ENCODE measurements around the gene SMIM32.

SMIM32 gene

GRCh38 chr5:136192526-136193321, at the start of gene SMIM32:
SMIM32 (minus strand) TSS chr5:136193162; CDS start chr5:136192524, 638 bp downstream.
- in situ Hi-C loops (cut with HindIII; ENCODE audit: low sequenced_read_pairs) = no loop called here
- peak within 1 kb of the TSS; percentile 5 for H3K4me3 ChIP-seq (ENCODE audit: low read depth, low read length)
- no peak for TF ChIP-seq CTCF (IDR thresholded peaks at IDR 0.05; ENCODE audit: low read depth, low read length)
- DNase-seq (ENCODE audit: low read depth, low spot score) = no peak

GRCh38 chr5:136242611-136243010, 49.6 kb upstream of the SMIM32 start:
- TF ChIP-seq CTCF (IDR thresholded peaks at IDR 0.05; ENCODE audit: low read depth, low read length) = no peak
- H3K4me3 ChIP-seq (ENCODE audit: low read depth, low read length) = no peak overlapping the region
- in situ Hi-C loops (cut with HindIII; ENCODE audit: low sequenced_read_pairs) = no loop called here
- no peak for DNase-seq (ENCODE audit: low read depth, low spot score)

GRCh38 chr5:136242136-136242535, 49.2 kb upstream of the SMIM32 start:
- no peak for DNase-seq (ENCODE audit: low read depth, low spot score)
- no peak for TF ChIP-seq CTCF (IDR thresholded peaks at IDR 0.05; ENCODE audit: low read depth, low read length)
- no peak overlapping the region for H3K4me3 ChIP-seq (ENCODE audit: low read depth, low read length)
- in situ Hi-C loops (cut with HindIII; ENCODE audit: low sequenced_read_pairs) = no loop called here

- DNase-seq (ENCODE audit: low read depth, low spot score) = no peak
- H3K4me3 ChIP-seq (ENCODE audit: low read depth, low read length) = no peak overlapping the region
- no peak for TF ChIP-seq CTCF (IDR thresholded peaks at IDR 0.05; ENCODE audit: low read depth, low read length)
- in situ Hi-C loops (cut with HindIII; ENCODE audit: low sequenced_read_pairs) = no loop called here
Measured at GRCh38 chr5:136240894-136241293, 47.9 kb upstream of the SMIM32 start.

GRCh38 chr5:136236479-136237083, 43.6 kb upstream of the SMIM32 start:
- no peak for DNase-seq (ENCODE audit: low read depth, low spot score)
- no peak overlapping the region for H3K4me3 ChIP-seq (ENCODE audit: low read depth, low read length)
- in situ Hi-C loops (cut with HindIII; ENCODE audit: low sequenced_read_pairs) = no loop called here
- TF ChIP-seq CTCF (IDR thresholded peaks at IDR 0.05; ENCODE audit: low read depth, low read length) = no peak

GRCh38 chr5:136235321-136235720, 42.4 kb upstream of the SMIM32 start:
- no peak for TF ChIP-seq CTCF (IDR thresholded peaks at IDR 0.05; ENCODE audit: low read depth, low read length)
- H3K4me3 ChIP-seq (ENCODE audit: low read depth, low read length) = no peak overlapping the region
- in situ Hi-C loops (cut with HindIII; ENCODE audit: low sequenced_read_pairs) = no loop called here
- no peak for DNase-seq (ENCODE audit: low read depth, low spot score)

Data from astrocyte of the spinal cord (primary cell).